Amniotic stem cell (primary cell): ENCODE results near the gene DNM3.

Experiments
- DNase-seq: peaks from one replicate; lab custom pipeline; 2025; lab: John Stamatoyannopoulos, UW

The DNM3 gene

GRCh38 chr1:172177849-172178248 is 336.6 kb downstream of the DNM3 start:
- DNase-seq: no peak

- DNase-seq: no peak
These were observed 337.6 kb downstream of the DNM3 start for GRCh38 chr1:172178886-172179285.

- no peak for DNase-seq
These were observed 338.6 kb downstream of the DNM3 start for GRCh38 chr1:172179918-172180317.

GRCh38 chr1:172180501-172181285 is 339.4 kb downstream of the DNM3 start:
- DNase-seq: no peak

DNA sequence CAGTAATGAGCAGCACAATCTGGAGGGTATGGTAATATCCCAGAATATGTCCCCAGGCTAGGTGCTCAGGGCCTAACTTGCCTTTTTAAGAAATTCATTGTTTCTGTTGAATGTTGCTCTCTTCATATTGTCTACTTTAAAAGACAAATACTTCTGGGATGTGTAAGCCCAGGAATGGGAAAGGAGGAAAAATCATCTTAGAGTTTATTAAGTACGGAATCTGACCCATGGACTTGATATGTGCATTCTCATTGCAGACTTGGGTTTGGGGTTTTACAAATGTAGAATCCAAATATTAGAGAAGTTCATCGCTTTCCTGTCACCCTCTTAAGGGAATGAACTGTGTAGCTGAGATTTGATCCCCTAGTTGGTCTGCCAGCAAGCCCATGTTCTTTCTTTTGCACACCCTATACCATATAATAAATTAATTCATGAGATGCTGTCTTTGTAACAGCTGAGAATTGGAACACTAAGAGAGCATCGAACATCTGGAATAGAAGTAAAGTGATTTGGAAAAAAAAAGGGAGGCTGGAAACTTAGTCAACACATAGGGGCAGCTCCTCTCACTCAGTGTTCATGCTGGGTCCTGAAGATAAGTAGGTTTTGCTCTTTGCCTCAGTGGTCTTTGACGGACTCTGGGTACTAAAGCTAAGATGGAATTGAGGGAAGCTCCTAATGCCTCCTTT is 343.4 kb downstream of the DNM3 start:
- DNase-seq: no peak

DNA sequence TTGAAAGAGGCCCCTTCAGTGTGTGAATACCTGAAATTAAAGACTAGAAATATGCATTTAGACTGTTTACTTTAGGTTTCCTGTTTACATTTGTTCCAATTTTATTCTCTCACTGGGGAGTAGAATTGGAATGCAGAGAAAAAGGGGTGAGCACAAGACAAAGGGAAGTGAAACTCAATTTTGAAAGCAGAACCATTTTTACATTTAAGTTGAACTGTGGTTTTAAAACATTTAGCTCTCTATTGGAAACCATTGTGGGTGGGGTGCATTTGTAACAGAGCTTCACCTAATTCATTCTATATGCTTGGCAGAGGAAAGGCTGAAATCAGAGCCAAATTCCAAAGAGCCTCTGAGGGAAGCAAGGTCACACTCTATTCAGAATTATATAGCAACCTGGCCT is 343.9 kb downstream of the DNM3 start:
- DNase-seq: no peak

- no peak for DNase-seq
These were observed 344.7 kb downstream of the DNM3 start for GRCh38 chr1:172185996-172186395.

DNA sequence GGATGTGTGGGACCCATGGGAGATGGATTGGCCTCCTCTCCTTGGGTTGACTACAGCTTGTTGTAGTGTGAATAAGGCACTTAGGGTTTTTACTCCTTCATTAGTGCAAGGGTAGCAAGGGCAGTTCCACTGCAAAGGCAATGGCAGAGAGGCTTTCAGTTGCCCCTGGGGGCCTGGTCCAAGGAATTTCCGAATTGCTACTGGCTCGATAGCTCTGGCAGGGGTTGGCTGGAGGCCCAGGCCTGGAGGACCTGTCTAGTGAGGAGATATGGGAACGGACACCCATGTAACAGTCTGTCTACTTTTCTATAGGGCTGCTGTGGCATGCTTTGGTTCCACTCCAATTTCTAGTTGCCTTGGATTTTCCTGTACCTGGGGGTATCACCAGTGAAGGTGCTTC is 360.3 kb downstream of the DNM3 start:
- no peak for DNase-seq

- DNase-seq: no peak
These were observed 362.0 kb downstream of the DNM3 start for GRCh38 chr1:172203135-172203823.

GRCh38 chr1:172203902-172204301 is 362.6 kb downstream of the DNM3 start:
- no peak for DNase-seq

DNA sequence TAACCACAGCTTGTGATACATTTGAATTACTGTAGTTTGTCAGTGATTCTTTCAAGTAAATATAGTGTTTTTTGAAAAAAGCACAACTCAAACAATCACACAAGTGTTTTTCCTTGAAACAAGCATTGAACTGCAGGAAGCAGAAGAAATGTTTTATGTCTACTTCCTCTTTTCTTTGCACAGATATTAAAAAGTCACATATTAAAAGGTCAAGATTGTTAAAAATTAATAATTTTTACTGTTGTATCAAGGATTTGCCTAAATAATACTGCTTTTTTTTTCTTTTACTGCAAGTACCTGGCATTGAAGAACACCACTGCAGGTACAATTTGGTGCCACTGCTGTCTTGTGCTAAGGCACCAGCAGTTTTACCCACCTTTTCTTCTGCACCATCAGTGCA is 365.0 kb downstream of the DNM3 start:
- DNase-seq: no peak

DNA sequence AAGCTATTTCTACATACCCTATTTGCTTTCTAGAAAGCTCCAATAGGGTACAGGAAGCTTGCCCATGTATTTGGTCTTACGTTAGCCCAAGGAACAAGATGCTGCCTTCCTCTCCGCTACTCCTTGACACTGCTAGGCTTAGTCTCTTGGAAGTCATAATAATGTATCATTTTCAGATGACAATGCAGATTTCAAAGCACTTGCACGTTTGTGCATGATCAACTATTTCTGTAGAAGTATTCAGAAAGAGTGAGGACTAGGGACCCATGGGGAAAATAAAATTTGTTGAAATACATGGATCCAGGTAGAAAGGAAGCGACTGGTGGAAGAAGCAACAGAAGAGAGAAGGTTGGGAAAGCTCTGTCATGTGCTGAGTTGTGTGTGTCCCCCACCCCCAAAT is 367.3 kb downstream of the DNM3 start:
- DNase-seq: no peak

- no peak for DNase-seq
These were observed 369.9 kb downstream of the DNM3 start for GRCh38 chr1:172211221-172211620.

- no peak for DNase-seq
These were observed 370.8 kb downstream of the DNM3 start for GRCh38 chr1:172212124-172212523.

DNA sequence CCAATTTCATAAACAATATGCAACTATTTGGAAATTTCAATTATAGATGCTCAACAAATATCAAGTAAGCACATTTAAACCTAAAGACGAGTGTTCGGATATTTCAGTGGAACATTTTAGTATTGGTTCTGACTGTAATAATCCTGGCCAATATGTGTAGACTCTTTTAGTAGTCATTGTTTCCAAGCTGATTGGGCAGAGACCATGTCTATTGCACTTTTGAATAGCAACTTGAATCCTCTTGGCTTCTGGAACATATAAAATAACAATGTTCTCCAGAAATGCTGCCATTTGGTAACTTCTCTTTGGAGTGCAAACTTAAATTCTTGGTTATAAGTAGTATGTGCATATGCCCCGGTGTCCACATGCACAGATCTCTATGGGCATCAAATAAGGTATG is 373.7 kb downstream of the DNM3 start:
- DNase-seq: no peak

DNA sequence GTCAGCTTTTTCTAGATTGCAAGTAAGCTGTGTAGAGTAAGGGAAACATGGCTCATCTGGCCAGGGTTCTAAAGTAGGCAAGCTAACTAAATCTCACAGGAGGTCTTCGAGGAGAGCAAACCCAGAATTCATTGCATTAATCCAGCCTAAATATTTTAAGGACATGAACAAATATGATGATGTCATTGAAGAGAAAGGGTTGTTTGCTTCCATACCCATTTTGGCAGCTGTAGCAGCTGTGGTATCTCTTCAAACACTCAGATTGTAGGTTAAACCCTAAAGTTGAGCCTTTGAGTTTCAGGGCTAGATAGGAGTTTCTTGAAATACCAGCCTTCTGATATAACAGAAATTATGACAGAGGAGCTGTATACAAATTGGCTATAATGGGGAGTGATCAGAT is 378.7 kb downstream of the DNM3 start:
- DNase-seq: no peak

- no peak for DNase-seq
These were observed 379.1 kb downstream of the DNM3 start for GRCh38 chr1:172220376-172220775.

- no peak for DNase-seq
These were observed 380.1 kb downstream of the DNM3 start for GRCh38 chr1:172221436-172221835.

- no peak for DNase-seq
These were observed 383.6 kb downstream of the DNM3 start for GRCh38 chr1:172224871-172225270.

- no peak for DNase-seq
These were observed 388.6 kb downstream of the DNM3 start for GRCh38 chr1:172229942-172230341.

DNA sequence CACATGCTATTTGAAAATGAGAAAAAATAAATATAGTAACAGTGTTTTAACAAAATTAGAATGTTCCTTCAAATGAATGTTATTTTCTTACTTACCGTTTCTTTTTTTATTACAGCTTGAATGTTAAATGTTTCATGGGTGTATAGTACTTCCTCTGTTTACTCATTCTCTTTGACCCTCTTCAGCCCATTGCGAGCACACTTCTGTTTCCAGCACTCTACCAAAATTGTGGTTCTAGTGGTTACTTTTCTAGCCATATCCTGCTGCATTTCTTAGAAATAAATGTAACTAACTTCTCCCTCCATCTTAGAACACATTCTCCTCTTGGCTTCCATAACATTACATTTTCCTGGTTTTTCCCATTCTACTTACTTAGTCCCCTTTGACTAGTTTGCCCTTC is 389.2 kb downstream of the DNM3 start:
- DNase-seq: no peak

DNA sequence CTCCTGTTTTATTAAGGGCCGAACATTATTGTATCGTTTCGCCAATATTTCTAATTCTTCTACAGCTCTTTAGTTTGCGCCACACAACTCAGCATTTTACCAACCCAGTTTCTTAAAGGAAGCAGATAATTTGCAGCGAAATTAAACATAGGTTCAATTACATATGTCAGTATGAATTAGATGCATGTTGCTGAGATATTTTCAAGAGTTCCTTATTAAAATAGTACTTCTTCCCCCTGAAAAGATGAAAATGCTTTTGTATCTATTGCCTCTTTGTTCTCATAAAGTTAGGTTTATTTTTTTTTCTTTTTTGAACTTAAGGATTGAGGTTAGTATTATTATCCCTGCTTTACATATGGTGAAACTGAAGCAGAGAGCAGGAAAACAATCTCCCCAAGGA is 395.7 kb downstream of the DNM3 start:
- DNase-seq: no peak

GRCh38 chr1:172238158-172238557 is 396.9 kb downstream of the DNM3 start:
- DNase-seq: no peak
